Transverse colon (tissue), 4 donors: ENCODE data around the gene NLRP4. TPM values are rescaled to one million over a fixed set of nuclear protein-coding genes. Genes with fewer than 3 reads are reported as not detected.
A peak's percentile ranks its signal among the peaks of the same experiment; 100 is the strongest.

ENCODE experiments used
- DNase-seq: peaks from one replicate; pipeline ENCODE4 v3.0.0-alpha.2; 2019
- H3K27ac ChIP-seq, 4 donors: fragments of 200-600 bp; sonication (generic); 2 replicates each; pipeline ENCODE4 v1.5.1; 2016 to 2018; ENCODE audit warnings: inconsistent platforms in 4 of 4
- H3K27me3 ChIP-seq: fragments of 200-600 bp; sonication (generic); 2 replicates; pipeline ENCODE4 v1.5.1; 2017; ENCODE audit warnings: inconsistent platforms
- H3K36me3 ChIP-seq, 4 donors: fragments of 200-600 bp; sonication (generic); 2 replicates each; pipeline ENCODE4 v1.5.1; 2017 to 2019; ENCODE audit warnings: inconsistent platforms in 4 of 4
- H3K4me1 ChIP-seq, 4 donors: fragments of 200-600 bp; sonication (generic); 2 replicates each; pipeline ENCODE4 v1.5.1; 2017 to 2020; ENCODE audit warnings: inconsistent platforms in 4 of 4
- H3K4me3 ChIP-seq, 4 donors: fragments of 200-600 bp; sonication (generic); 1 replicate in 1 of 4; 2 replicates in 3 of 4; pipeline versions ENCODE4 v1.5.1 to v1.6.1; 2017 to 2019; ENCODE audit warnings: inconsistent platforms in 4 of 4
- H3K9me3 ChIP-seq, 2 donors: fragments of 200-600 bp; sonication (generic); 2 replicates each; pipeline ENCODE4 v1.5.1; 2017 to 2019; ENCODE audit warnings: inconsistent platforms in 2 of 2
- EP300 ChIP-seq: sonication (generic); formaldehyde crosslinking; IDR thresholded peaks from one replicate; pipeline ENCODE4 v1.6.1; 2017; ENCODE audit warnings: antibody characterized with exemption, low read depth
- POLR2A ChIP-seq: fragments of 450-650 bp; IDR thresholded peaks from one replicate; pipeline ENCODE4 v1.6.1; 2016; ENCODE audit warnings: antibody characterized with exemption, mild to moderate bottlenecking, moderate library complexity
- POLR2AphosphoS5 ChIP-seq, 3 donors: sonication (generic); formaldehyde crosslinking; IDR thresholded peaks; one replicate each; pipeline ENCODE4 v1.6.1; 2016; ENCODE audit warnings: antibody characterized with exemption in 3 of 3
- WGBS, 2 donors: methylation state at CpG; one replicate each; pipeline ENCODE4 v1.1.5; 2018; ENCODE audit warnings: low coverage in 1 of 2; 5-methylcytosine and 5-hydroxymethylcytosine counted together
- in situ Hi-C, 4 donors: fragments of 200-750 bp; cut with MboI; loops; one replicate each; pipeline versions ENCODE4 v1.15.0 to v1.15.1; 2017; ENCODE audit warnings: low sequenced_read_pairs in 3 of 4, low pct_ligation_motif_present in 1 of 4, low pct_unique_long_range_greater_than_20kb in 1 of 4
- intact Hi-C: fragments of 100-400 bp; cut with DNase I; formaldehyde crosslinking; loops from one replicate; pipeline ENCODE4 v1.15.1; 2023; ENCODE audit warnings: low total_unique reads
- total RNA-seq, 4 donors: library from RNA; depleted of rRNA; stranded (reverse); fragments of >200 nt; gene quantifications; one replicate each; pipeline ENCODE4 v1.1.0, GENCODE V29; 2016
- TF ChIP-seq, protein P1 (sequence below), 5 experiments: fragments of 200-600 bp in 3 of 5; fragments of 450-650 bp in 2 of 5; sonication (generic) in 3 of 5; IDR thresholded peaks; 1 replicate in 2 of 5; 2 replicates in 3 of 5; pipeline ENCODE4 v1.5.1; 2016 to 2017; ENCODE audit warnings: antibody characterized with exemption in 5 of 5, inconsistent platforms in 3 of 5, mild to moderate bottlenecking in 2 of 5, moderate library complexity in 1 of 5

NLRP4 gene
- total RNA-seq, 4 donors from 2014 or later, result not detected

- no peak overlapping the region for H3K27ac ChIP-seq
- no peaks in the 10 kb centered on the region for H3K36me3 ChIP-seq
- in situ Hi-C loops (no loop called here), intact Hi-C loops (no loop called here)
- no peaks in the 10 kb centered on the region for H3K9me3 ChIP-seq
- no peak for DNase-seq
- TF ChIP-seq, protein P1, sequence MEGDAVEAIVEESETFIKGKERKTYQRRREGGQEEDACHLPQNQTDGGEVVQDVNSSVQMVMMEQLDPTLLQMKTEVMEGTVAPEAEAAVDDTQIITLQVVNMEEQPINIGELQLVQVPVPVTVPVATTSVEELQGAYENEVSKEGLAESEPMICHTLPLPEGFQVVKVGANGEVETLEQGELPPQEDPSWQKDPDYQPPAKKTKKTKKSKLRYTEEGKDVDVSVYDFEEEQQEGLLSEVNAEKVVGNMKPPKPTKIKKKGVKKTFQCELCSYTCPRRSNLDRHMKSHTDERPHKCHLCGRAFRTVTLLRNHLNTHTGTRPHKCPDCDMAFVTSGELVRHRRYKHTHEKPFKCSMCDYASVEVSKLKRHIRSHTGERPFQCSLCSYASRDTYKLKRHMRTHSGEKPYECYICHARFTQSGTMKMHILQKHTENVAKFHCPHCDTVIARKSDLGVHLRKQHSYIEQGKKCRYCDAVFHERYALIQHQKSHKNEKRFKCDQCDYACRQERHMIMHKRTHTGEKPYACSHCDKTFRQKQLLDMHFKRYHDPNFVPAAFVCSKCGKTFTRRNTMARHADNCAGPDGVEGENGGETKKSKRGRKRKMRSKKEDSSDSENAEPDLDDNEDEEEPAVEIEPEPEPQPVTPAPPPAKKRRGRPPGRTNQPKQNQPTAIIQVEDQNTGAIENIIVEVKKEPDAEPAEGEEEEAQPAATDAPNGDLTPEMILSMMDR (IDR thresholded peaks at IDR 0.05), result no peak
- TF ChIP-seq POLR2AphosphoS5 (IDR thresholded peaks at IDR 0.05) (no peak), EP300 (no peak)
- H3K4me1 ChIP-seq, result no peaks in the 10 kb centered on the region
- H3K4me3 ChIP-seq, result no peak overlapping the region
- 17 to 26% methylated on average over 1 to 2 of the region's 2 CpGs for WGBS, 2 donors
- H3K27me3 ChIP-seq, result no peaks in the 10 kb centered on the region
Measured at GRCh38 chr19:55909801-55910200, 73.5 kb downstream of the NLRP4 start.

DNA sequence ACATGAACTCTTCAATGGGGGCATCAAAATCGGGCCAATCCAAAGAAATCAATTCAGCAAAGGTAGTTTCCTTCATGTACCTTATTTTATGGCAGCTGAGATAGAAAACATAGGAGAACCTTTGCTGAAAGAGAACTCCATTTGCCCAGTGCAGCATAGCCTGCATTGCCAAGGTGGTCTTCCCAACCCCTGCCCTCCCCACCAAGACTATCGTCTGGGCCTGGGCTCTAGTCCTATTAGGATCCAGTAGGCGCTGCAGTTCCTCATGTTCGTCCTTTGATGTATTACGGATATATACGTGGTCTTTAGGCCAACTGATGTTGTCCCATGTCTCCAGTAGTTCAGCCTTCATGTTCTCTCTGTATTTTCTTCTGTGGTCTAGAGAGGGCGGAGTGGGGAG is 76.6 kb downstream of the NLRP4 start:
- H3K36me3 ChIP-seq, result no peaks in the 10 kb centered on the region

DNA sequence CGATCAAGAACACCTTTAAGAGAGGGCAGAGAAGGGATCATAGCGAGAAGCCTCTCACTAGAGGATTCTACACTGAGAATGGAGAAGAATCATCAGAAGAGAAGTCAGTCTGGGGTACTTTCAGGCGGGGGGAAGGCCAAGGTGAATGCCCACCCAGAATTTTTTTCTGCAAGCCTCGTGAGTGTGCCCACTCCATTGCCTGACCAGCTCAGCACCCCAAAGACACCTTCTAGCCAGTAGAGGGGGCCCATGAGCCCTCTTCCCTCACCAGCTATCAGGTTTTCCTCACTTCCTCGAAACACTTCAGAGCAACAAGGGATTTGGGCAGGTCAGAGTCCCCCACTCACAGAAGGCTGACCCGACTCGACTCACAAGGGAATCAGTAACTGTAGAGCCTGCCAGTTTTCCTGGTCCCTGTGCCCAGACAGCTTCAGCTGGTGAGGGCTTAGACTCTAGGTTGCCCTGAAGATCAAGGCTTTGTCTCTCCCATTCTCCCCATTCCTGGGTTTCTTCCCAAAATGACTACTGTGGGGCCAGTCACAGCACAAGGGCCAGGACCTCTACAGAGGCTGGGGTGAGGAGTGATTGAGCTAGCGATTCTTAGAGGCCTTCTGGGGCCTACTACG is 77.4 kb downstream of the NLRP4 start:
- TF ChIP-seq POLR2AphosphoS5 (IDR thresholded peaks at IDR 0.05), result no peak
- TF ChIP-seq, protein P1 (IDR thresholded peaks at IDR 0.05), result peak in 2 of 5 experiments; percentile 12 to 16
- 57 to 100% methylated on average over 1 to 9 of the region's 9 CpGs for WGBS, 2 donors
- H3K4me3 ChIP-seq, result no peak overlapping the region
- no peak for DNase-seq
- no peaks in the 10 kb centered on the region for H3K9me3 ChIP-seq
- H3K36me3 ChIP-seq, result no peaks in the 10 kb centered on the region
- in situ Hi-C loops, result no loop called here
- no peaks in the 10 kb centered on the region for H3K27me3 ChIP-seq
- H3K27ac ChIP-seq, result no peak overlapping the region
- intact Hi-C loops, result no loop called here
- H3K4me1 ChIP-seq, result no peaks in the 10 kb centered on the region

More for the DNA sequence above, 76.6 kb downstream of the NLRP4 start:
- intact Hi-C loops (no loop called here), in situ Hi-C loops (no loop called here)
- no peak for DNase-seq
- 78 to 91% methylated on average over 6 to 7 of the region's 7 CpGs for WGBS, 2 donors
- TF ChIP-seq, protein P1 (IDR thresholded peaks at IDR 0.05), result no peak
- TF ChIP-seq EP300 (no peak), POLR2AphosphoS5 (IDR thresholded peaks at IDR 0.05) (no peak), POLR2A (no peak)
- H3K9me3 ChIP-seq, result no peaks in the 10 kb centered on the region
- H3K27me3 ChIP-seq, result no peaks in the 10 kb centered on the region
- no peak overlapping the region for H3K27ac ChIP-seq
- H3K4me1 ChIP-seq, result no peaks in the 10 kb centered on the region
- H3K4me3 ChIP-seq, result no peak overlapping the region

DNA sequence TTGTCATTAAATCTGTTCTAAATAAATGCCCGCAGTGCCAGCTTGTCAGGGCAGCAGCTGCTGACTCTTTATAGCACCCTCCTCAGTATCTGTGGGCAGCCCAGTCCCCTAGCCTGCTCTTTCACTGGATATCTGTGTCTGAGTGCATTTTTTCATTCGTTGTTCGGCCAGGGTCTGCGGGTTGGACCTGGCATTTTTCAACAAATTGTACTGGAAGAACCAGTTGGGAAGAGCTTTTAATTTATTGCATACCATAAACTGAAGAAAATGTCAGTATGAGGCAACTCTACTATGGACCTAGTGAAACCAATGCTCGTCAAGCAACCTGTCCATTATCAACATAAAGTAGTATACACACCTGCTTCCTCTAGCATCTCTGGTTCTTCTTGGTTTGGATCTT is 87.2 kb downstream of the NLRP4 start:
- DNase-seq, result no peak
- Histone ChIP-seq H3K9me3 (peaks cover 0 to 10% of the 10 kb centered on the region in 2 donors), H3K36me3 (no peaks in the 10 kb centered on the region), H3K27ac (no peak overlapping the region), H3K27me3 (no peaks in the 10 kb centered on the region), H3K4me1 (no peaks in the 10 kb centered on the region), H3K4me3 (no peak overlapping the region)
- in situ Hi-C loops, result no loop called here
- no peak for TF ChIP-seq EP300
- TF ChIP-seq, protein P1 (IDR thresholded peaks at IDR 0.05), result no peak
- no peak for TF ChIP-seq POLR2AphosphoS5 (IDR thresholded peaks at IDR 0.05)
- TF ChIP-seq POLR2A, result no peak
- WGBS, 2 donors, result 60 to 73% methylated on average over 1 to 5 of the region's 5 CpGs
- intact Hi-C loops, result no loop called here
